Smooth muscle cell (in vitro differentiated cells): Measurements from ENCODE around the gene SF3B4. TPM values are rescaled to one million over a fixed set of nuclear protein-coding genes. Genes with fewer than 3 reads are reported as not detected.

ENCODE experiments used
- DNase-seq: peaks from one replicate; lab custom pipeline; 2025; ENCODE audit not compliant: unreplicated experiment; lab: John Stamatoyannopoulos, UW
- H2AFZ ChIP-seq: fragments of 200-600 bp; sonication (generic); 2 replicates; pipeline ENCODE4 v1.6.0; 2016; ENCODE audit warnings: antibody characterized with exemption, low read depth, mild to moderate bottlenecking
- H3F3A ChIP-seq: fragments of 200-600 bp; sonication (generic); 2 replicates; pipeline ENCODE4 v1.6.0; 2017; ENCODE audit warnings: antibody characterized with exemption, low read depth
- H3K27ac ChIP-seq: fragments of 200-600 bp; sonication (generic); 2 replicates; pipeline ENCODE4 v1.5.1; 2016; ENCODE audit warnings: low read depth, mild to moderate bottlenecking
- H3K27me3 ChIP-seq: fragments of 200-600 bp; sonication (generic); 2 replicates; pipeline ENCODE4 v1.6.1; 2016; ENCODE audit warnings: low read depth, mild to moderate bottlenecking
- H3K36me3 ChIP-seq: fragments of 200-600 bp; sonication (generic); 2 replicates; pipeline ENCODE4 v1.5.1; 2016; ENCODE audit warnings: low read depth
- H3K4me1 ChIP-seq: fragments of 200-600 bp; sonication (generic); 2 replicates; pipeline ENCODE4 v1.5.1; 2016; ENCODE audit warnings: low read depth
- H3K4me2 ChIP-seq: fragments of 200-600 bp; sonication (generic); 2 replicates; pipeline ENCODE4 v1.6.0; 2016; ENCODE audit warnings: mild to moderate bottlenecking
- H3K4me3 ChIP-seq: fragments of 200-600 bp; sonication (generic); 2 replicates; pipeline ENCODE4 v1.5.1; 2016; ENCODE audit warnings: mild to moderate bottlenecking
- H3K79me2 ChIP-seq: fragments of 200-600 bp; sonication (generic); 2 replicates; pipeline ENCODE4 v1.6.0; 2016; ENCODE audit warnings: low read depth, mild to moderate bottlenecking
- H3K9ac ChIP-seq: fragments of 200-600 bp; sonication (generic); 2 replicates; pipeline ENCODE4 v1.6.0; 2016; ENCODE audit warnings: low read depth
- H3K9me3 ChIP-seq: fragments of 200-600 bp; sonication (generic); replicated peaks from 2 replicates; pipeline ENCODE4 v1.5.1; 2016; ENCODE audit warnings: low read depth
- H4K20me1 ChIP-seq: fragments of 200-600 bp; sonication (generic); 2 replicates; pipeline ENCODE4 v1.6.0; 2016; ENCODE audit warnings: low read depth
- WGBS: methylation state at CpG from one replicate; pipeline ENCODE4 v1.1.7; 2016; ENCODE audit warnings: low lambda C conversion rate; 5-methylcytosine and 5-hydroxymethylcytosine counted together
- polyA plus RNA-seq: library from polyadenylated mRNA; unstranded; fragments of >200 nt; fragmentation: Nextera tagmentation; extraction: Ambion mirVana; gene quantifications from 2 replicates; pipeline ENCODE4 v1.2.1, GENCODE V29; 2016
- total RNA-seq: library from RNA; depleted of rRNA; stranded (reverse); fragments of >200 nt; gene quantifications from 2 replicates; pipeline ENCODE4 v1.2.3, GENCODE V29; 2014
- TF ChIP-seq, protein P1 (sequence below): fragments of 200-600 bp; sonication (generic); IDR thresholded peaks from 2 replicates; pipeline ENCODE4 v1.5.1; 2017; ENCODE audit warnings: borderline replicate concordance, mild to moderate bottlenecking, antibody characterized with exemption; ENCODE audit not compliant: insufficient read depth, poor library complexity, severe bottlenecking

SF3B4 gene
- total and polyA plus RNA-seq, 2 experiments from 2014 or later, result 27.3 to 72.9 TPM

DNA sequence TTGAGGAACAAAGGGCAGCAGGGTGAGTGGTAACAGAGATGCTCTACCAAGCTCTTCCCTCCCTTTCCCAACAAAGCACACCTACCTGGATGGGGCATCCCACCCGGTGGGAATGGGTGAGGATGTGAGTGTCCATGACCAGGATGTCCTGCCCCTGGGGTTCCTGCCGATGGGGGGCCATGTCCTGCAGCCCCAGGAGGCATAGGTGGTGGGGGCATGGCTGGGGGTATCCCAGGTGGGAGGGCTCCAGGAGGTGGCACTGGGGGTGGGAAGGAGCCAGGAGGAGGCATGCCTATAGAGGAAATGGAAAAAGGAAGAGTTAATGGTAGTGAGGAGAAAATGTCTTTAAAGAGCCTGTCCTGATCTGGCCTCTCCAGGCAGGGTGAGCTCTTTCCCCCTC lies 1.9 kb downstream of the SF3B4 start:
- no peaks in the 10 kb centered on the region for H3K27me3 ChIP-seq
- no peak overlapping the region for H3K9ac ChIP-seq
- H4K20me1 ChIP-seq, result peaks cover 14% of the 10 kb centered on the region
- no peak overlapping the region for H3K4me3 ChIP-seq
- peaks cover 14% of the 10 kb centered on the region for H3K36me3 ChIP-seq
- no peak overlapping the region for H2AFZ ChIP-seq
- no peak for DNase-seq
- H3K27ac ChIP-seq, result no peak overlapping the region
- H3K79me2 ChIP-seq, result peaks cover 26% of the 10 kb centered on the region
- TF ChIP-seq, protein P1, sequence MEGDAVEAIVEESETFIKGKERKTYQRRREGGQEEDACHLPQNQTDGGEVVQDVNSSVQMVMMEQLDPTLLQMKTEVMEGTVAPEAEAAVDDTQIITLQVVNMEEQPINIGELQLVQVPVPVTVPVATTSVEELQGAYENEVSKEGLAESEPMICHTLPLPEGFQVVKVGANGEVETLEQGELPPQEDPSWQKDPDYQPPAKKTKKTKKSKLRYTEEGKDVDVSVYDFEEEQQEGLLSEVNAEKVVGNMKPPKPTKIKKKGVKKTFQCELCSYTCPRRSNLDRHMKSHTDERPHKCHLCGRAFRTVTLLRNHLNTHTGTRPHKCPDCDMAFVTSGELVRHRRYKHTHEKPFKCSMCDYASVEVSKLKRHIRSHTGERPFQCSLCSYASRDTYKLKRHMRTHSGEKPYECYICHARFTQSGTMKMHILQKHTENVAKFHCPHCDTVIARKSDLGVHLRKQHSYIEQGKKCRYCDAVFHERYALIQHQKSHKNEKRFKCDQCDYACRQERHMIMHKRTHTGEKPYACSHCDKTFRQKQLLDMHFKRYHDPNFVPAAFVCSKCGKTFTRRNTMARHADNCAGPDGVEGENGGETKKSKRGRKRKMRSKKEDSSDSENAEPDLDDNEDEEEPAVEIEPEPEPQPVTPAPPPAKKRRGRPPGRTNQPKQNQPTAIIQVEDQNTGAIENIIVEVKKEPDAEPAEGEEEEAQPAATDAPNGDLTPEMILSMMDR, result no peak
- WGBS, result 97% methylated on average over 2 of the region's 2 CpGs
- H3K4me2 ChIP-seq, result peak overlapping the region; percentile 92
- H3K4me1 ChIP-seq, result peaks cover 17% of the 10 kb centered on the region
- H3K9me3 ChIP-seq, result no peaks in the 10 kb centered on the region
- peaks cover 8% of the 10 kb centered on the region for H3F3A ChIP-seq

DNA sequence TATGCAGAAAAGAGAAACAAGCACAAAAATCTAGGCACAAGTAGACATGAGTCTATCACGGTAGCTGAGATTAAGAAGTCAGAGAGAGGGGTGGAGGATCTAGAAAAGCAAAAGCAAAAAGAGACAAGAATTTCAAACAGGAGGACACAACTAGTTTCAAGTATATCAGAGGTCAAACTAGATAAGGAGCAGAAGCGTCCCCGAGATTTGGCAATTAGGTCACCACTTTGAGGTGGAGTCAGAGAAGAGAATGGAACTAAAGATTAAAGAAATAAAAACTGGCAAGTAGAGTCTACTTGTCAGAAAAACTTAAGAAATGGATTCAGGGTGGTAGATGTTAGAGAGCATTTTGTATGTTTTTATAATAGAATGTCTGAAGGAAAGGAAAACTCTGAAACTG lies 2.3 kb downstream of the SF3B4 start:
- H4K20me1 ChIP-seq, result peaks cover 14% of the 10 kb centered on the region
- no peak overlapping the region for H2AFZ ChIP-seq
- peaks cover 17% of the 10 kb centered on the region for H3K4me1 ChIP-seq
- no peak overlapping the region for H3K4me2 ChIP-seq
- H3K9ac ChIP-seq, result no peak overlapping the region
- H3K9me3 ChIP-seq, result no peaks in the 10 kb centered on the region
- H3K27ac ChIP-seq, result no peak overlapping the region
- TF ChIP-seq, protein P1, result no peak
- peaks cover 8% of the 10 kb centered on the region for H3F3A ChIP-seq
- peaks cover 26% of the 10 kb centered on the region for H3K79me2 ChIP-seq
- no peak for DNase-seq
- peaks cover 14% of the 10 kb centered on the region for H3K36me3 ChIP-seq
- no peak overlapping the region for H3K4me3 ChIP-seq
- WGBS, result 89% methylated on average over 3 of the region's 3 CpGs
- H3K27me3 ChIP-seq, result no peaks in the 10 kb centered on the region

DNA sequence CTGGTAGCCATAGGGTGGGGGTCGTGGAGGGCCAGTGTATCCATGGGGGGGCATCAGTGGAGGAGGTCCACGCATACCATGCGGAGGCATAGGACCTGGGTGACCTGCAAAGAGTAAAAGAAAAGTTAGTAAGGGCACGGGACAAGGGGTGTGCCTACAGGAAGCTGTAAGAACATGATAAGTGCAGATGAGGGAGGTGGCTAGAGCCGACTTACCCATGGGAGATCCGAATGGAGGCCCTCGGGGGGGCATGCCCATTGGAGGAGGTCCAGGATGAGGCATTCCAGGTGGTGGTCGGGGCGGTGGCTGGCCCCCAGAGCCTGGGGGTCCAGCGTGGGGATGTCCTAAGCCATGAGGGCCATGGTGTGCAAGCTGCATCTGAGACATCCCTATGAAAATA lies 4.0 kb downstream of the SF3B4 start:
- peaks cover 14% of the 10 kb centered on the region for H4K20me1 ChIP-seq
- H3K4me3 ChIP-seq, result no peak overlapping the region
- H3K27me3 ChIP-seq, result no peaks in the 10 kb centered on the region
- no peak overlapping the region for H3K9ac ChIP-seq
- WGBS, result 96% methylated on average over 10 of the region's 10 CpGs
- no peak overlapping the region for H3K27ac ChIP-seq
- no peak for DNase-seq
- H3K36me3 ChIP-seq, result peaks cover 14% of the 10 kb centered on the region
- H3K4me2 ChIP-seq, result no peak overlapping the region
- no peak overlapping the region for H2AFZ ChIP-seq
- no peaks in the 10 kb centered on the region for H3K9me3 ChIP-seq
- H3K4me1 ChIP-seq, result peaks cover 12% of the 10 kb centered on the region
- peaks cover 3% of the 10 kb centered on the region for H3F3A ChIP-seq
- TF ChIP-seq, protein P1, result no peak
- H3K79me2 ChIP-seq, result peaks cover 26% of the 10 kb centered on the region

DNA sequence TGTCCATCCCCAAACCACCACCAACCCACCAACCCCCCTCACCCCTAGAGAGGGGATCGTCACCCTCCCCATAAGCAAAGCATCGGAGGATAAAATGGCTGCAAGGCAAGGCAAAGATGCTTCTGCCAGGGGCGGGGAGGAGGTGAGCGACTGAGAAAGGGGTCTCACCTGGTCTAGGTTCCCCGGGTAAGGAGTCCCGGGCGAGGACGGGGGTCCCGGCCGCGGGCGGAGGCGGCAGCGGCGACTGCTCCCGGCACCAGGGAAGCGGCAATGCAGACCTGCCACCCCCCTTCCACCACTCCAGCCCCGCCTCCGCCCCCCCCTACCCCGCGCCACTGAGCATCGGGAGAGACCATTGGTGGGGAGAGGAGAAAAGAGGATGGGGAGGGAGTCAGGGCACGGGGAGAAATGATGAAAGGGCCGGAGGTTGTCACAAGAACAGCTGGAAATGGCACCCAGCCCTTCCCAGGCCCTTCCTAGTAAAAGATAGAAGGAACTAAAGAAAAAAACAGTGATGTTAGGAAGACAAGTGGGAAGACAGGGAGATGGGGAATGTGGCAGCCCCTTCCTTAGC lies 9.9 kb downstream of the SF3B4 start, which contains the start of gene SV2A:
TSS of gene SV2A (minus strand) at position 274 of the 574 bp plus-strand sequence. CDS start 4,004 bp downstream, outside the sequence.
- Histone ChIP-seq H3K27me3 (no peaks in the 10 kb centered on the region), H3F3A (no peaks in the 10 kb centered on the region), H3K27ac (no peak within 1 kb of the TSS), H3K4me1 (peaks cover 12% of the 10 kb centered on the region), H3K9me3 (no peaks in the 10 kb centered on the region), H3K79me2 (peaks cover 8% of the 10 kb centered on the region), H3K36me3 (no peaks in the 10 kb centered on the region), H4K20me1 (no peaks in the 10 kb centered on the region), H3K9ac (peak within 1 kb of the TSS; percentile 62), H3K4me2 (peak within 1 kb of the TSS; percentile 99), H3K4me3 (peak within 1 kb of the TSS; percentile 89), H2AFZ (peak within 1 kb of the TSS; percentile 82)
- WGBS, result 1% methylated on average over 22 of the region's 24 CpGs
- peak; percentile 13 for DNase-seq
- TF ChIP-seq, protein P1, result no peak
